Skeletal muscle satellite cell (primary cell): ENCODE measurements around the gene SYNE2.
A peak's percentile ranks its signal among the peaks of the same experiment; 100 is the strongest.

ENCODE experiments used
- H3K27me3 ChIP-seq: 2 replicates; pipeline ENCODE4 v1.7.0; 2013; ENCODE audit warnings: low read length; ENCODE audit not compliant: control insufficient read depth, insufficient read depth
- H3K36me3 ChIP-seq: 2 replicates; pipeline ENCODE4 v1.7.0; 2013; ENCODE audit warnings: mild to moderate bottlenecking, control low read depth, low read length; ENCODE audit not compliant: insufficient read depth
- H3K4me1 ChIP-seq: 2 replicates; pipeline ENCODE4 v1.7.0; 2013; ENCODE audit warnings: low read length; ENCODE audit not compliant: control insufficient read depth, insufficient read depth
- H3K4me2 ChIP-seq: 2 replicates; pipeline ENCODE4 v1.7.0; 2013; ENCODE audit warnings: mild to moderate bottlenecking, low read length
- H3K4me3 ChIP-seq: 2 replicates; pipeline ENCODE4 v1.7.0; 2013; ENCODE audit warnings: low read length
- H3K9ac ChIP-seq: 2 replicates; pipeline ENCODE4 v1.7.0; 2013; ENCODE audit warnings: mild to moderate bottlenecking, low read depth, low read length, moderate library complexity
- H3K9me3 ChIP-seq: replicated peaks from 2 replicates; pipeline ENCODE4 v1.7.0; 2013; ENCODE audit warnings: mild to moderate bottlenecking, control low read depth, low read length

SYNE2 gene

DNA sequence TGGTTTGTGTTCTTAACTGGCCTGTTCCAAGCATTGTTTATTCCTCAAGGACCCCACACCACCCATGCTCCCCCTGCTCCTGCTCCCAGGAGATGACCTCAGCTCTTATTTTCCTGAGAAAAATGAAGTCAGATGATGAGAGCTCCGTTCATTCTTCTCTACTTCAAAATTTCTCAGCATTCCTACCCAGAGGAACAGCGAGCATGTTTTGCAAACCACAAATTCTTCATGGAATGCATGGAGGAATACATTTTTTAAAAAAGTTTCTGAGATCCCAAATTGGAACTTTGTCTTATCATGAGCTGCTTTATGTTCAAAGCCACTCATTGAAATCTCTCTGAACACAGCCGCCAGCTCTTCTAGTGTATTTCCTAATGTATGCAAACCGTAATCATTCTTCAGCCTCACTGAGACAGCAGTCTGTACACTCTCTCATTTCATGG is 44.9 kb downstream of the SYNE2 start:
- H3K4me2 ChIP-seq, result no peak overlapping the region
- H3K9ac ChIP-seq, result no peak overlapping the region
- H3K27me3 ChIP-seq, result no peaks in the 10 kb centered on the region
- H3K4me1 ChIP-seq, result peaks cover 29% of the 10 kb centered on the region
- H3K4me3 ChIP-seq, result no peak overlapping the region
- H3K36me3 ChIP-seq, result no peaks in the 10 kb centered on the region
- H3K9me3 ChIP-seq, result no peaks in the 10 kb centered on the region

DNA sequence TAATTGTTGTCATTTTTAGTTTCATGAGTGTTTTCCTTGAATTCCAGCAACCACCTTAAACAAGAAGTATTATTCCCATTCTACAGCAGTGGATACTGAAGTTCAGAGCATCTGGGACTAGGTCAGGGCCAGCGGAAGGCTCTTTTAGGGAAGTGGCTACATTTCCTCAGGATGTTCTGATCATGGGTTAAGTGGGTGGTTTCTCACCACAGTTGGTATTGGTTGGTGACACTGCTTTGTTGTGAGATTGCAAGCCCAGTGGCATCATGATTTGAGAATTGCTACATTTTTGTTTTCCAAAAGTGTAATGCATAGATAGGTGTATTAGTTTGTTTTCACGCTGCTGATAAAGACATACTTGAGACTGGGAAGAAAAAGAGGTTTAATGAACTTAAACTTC is 47.1 kb downstream of the SYNE2 start:
- Histone ChIP-seq H3K36me3 (no peaks in the 10 kb centered on the region), H3K4me3 (no peak overlapping the region), H3K27me3 (no peaks in the 10 kb centered on the region)

DNA sequence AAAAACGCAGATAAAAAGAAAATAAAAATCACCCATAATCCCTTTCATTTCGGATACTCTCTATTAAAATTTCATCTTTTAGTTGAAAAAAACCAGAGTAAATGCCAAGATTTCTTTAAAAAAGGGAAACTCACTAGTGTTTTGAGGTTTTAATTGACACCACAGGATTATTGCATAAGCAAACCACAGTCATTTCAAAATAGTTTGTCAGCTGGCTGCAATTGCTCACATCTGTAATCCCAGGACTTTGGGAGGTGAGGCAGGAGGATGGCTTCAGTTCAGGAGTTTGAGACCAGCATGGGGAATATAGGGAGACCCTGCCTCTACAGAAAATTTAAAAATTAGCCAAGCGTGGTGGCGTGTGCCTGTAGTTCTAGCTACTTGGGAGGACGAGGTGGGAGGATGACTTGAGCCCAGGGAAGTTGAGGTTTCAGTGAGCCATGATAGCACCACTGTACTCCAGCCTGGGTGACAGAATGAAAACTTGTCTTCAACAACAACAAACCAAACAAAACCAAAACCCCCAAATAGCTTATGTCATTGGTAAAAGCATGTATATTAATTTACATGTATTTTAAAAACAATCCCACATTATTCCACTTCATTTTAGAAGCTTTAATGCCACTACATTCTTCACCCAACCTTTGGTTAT is 48.8 kb downstream of the SYNE2 start:
- H3K36me3 ChIP-seq, result no peaks in the 10 kb centered on the region
- no peak overlapping the region for H3K9ac ChIP-seq
- H3K27me3 ChIP-seq, result no peaks in the 10 kb centered on the region
- H3K4me2 ChIP-seq, result no peak overlapping the region
- H3K4me1 ChIP-seq, result peaks cover 7% of the 10 kb centered on the region
- no peaks in the 10 kb centered on the region for H3K9me3 ChIP-seq
- no peak overlapping the region for H3K4me3 ChIP-seq

More for the DNA sequence above, 47.1 kb downstream of the SYNE2 start:
- Histone ChIP-seq H3K4me2 (no peak overlapping the region), H3K4me1 (peaks cover 15% of the 10 kb centered on the region), H3K9ac (no peak overlapping the region), H3K9me3 (no peaks in the 10 kb centered on the region)

DNA sequence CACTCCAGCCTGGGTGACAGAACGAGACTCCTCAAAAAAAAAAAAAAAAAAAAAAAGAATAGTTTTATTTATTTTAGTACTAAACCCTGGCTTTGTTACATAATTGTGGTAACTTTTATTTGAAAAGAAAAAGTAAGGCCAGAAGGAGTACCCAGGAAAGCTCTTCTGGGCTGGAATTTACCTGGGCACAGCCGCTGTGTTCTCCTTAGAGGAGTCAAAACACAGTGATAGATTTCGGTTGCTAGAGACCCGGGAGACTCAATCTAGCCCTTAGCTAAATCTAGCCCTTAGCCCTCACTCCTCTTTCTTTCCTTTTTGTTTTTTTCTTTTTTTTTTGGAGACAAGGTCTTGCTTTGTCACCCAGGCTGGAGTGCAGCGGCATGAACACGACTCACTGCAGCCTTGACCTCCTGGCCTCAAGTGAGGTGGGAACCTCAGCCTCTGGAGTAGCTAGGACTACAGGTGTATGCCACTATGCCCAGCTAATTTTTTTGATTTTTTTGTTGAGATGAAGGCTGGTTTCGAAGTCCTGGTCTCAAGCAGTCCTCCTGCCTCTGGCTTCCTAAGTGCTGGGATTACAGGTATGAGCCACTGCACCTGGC is 49.7 kb downstream of the SYNE2 start:
- no peak overlapping the region for H3K4me2 ChIP-seq
- H3K4me1 ChIP-seq, result peaks cover 4% of the 10 kb centered on the region
- H3K9me3 ChIP-seq, result no peaks in the 10 kb centered on the region

DNA sequence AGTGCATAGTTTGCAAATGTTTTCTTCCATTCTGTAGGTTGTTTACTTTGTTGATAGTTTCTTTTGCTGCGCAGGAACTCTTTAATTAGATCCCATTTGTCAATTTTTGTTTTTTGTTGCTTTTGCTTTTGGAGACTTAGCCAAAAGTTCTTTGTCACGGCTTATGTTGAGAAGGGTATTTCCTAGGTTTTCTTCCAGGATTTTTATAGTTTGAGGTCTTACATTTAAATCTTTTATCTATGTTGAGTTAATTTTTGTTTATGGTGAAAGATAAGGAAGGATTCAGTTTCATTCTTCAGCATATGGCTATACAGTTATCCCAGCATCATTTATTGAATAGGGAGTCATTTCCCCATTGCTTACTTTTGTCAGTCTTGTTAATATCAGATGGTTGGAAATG is 51.9 kb downstream of the SYNE2 start:
- Histone ChIP-seq H3K4me3 (no peak overlapping the region), H3K27me3 (no peaks in the 10 kb centered on the region), H3K9ac (no peak overlapping the region), H3K9me3 (no peaks in the 10 kb centered on the region), H3K36me3 (no peaks in the 10 kb centered on the region), H3K4me1 (peaks cover 12% of the 10 kb centered on the region), H3K4me2 (no peak overlapping the region)

More for the DNA sequence above, 49.7 kb downstream of the SYNE2 start:
- Histone ChIP-seq H3K36me3 (no peaks in the 10 kb centered on the region), H3K4me3 (no peak overlapping the region), H3K27me3 (no peaks in the 10 kb centered on the region), H3K9ac (no peak overlapping the region)

DNA sequence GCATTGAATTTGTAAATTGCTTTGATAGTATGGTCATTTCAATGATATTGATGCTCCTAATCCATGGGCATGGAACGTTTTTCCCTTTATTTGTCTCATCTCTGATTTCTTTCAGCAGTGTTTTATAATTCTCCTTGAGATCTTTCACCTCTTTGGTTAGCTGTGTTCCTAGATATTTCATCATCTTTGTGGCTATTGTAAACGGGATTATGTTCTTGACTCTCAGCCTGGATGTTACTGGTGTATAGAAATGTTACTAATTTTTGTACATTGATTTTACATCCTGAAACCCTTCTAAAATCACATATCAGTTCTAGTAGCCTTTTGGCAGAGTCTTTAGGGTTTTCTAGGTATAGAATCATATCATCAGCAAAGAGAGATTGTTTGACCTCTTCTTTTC is 52.6 kb downstream of the SYNE2 start:
- Histone ChIP-seq H3K4me1 (peaks cover 18% of the 10 kb centered on the region), H3K4me3 (no peak overlapping the region), H3K4me2 (no peak overlapping the region), H3K36me3 (no peaks in the 10 kb centered on the region), H3K9ac (no peak overlapping the region), H3K9me3 (no peaks in the 10 kb centered on the region), H3K27me3 (no peaks in the 10 kb centered on the region)

DNA sequence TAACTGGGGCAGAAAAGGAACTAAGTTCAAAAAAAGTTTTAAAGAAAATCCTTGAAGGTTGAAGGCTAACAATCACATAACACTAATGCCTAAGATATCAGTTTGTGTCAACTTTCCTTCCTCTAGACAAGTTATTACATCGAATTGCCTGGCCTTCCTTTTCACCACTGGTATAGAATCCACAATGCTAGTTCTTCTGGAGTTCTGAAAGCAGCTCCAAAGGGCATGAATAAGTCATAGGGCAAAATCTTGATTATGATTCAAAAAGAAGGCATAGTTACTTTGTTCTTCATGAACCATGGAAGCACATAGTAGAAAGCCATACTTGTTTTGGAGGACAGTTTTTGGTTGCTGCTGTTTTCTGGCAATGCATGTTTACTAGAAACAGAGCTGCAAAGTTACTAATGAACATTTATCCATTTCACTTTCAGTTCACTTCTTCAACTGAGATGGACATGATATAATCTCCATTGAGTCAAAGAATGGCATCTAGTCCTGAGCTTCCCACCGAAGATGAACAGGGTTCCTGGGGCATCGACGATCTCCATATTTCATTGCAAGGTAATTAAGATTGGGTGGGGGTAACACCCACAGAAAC is 56.0 kb downstream of the SYNE2 start:
- H3K4me3 ChIP-seq, result no peak overlapping the region

DNA sequence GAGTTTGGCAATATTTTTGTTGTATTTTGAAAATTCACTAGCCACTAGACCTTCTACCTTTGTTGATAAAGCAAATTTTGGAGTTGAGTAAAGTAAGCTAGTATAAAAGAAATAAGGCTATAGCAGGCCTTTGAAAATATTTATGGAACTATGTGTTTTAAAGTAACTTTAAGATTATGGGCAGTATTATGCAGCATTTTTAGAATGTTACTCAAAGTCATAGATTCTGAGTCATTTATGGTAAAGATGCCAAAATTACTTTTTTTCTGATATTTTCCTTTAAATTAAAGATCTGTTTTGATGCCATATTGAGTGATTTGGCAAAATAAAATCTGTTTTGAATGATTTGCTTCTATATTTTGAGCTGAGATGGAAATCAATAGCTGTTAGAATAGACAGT is 57.2 kb downstream of the SYNE2 start:
- H3K4me3 ChIP-seq, result no peak overlapping the region
- no peaks in the 10 kb centered on the region for H3K36me3 ChIP-seq
- H3K9me3 ChIP-seq, result no peaks in the 10 kb centered on the region
- no peak overlapping the region for H3K9ac ChIP-seq
- H3K4me1 ChIP-seq, result peaks cover 26% of the 10 kb centered on the region
- no peaks in the 10 kb centered on the region for H3K27me3 ChIP-seq
- peak overlapping the region; percentile 11 for H3K4me2 ChIP-seq

More for the DNA sequence above, 56.0 kb downstream of the SYNE2 start:
- Histone ChIP-seq H3K9me3 (no peaks in the 10 kb centered on the region), H3K9ac (peak overlapping the region; percentile 5), H3K36me3 (no peaks in the 10 kb centered on the region), H3K4me1 (peaks cover 26% of the 10 kb centered on the region), H3K27me3 (no peaks in the 10 kb centered on the region), H3K4me2 (peak overlapping the region; percentile 65)

DNA sequence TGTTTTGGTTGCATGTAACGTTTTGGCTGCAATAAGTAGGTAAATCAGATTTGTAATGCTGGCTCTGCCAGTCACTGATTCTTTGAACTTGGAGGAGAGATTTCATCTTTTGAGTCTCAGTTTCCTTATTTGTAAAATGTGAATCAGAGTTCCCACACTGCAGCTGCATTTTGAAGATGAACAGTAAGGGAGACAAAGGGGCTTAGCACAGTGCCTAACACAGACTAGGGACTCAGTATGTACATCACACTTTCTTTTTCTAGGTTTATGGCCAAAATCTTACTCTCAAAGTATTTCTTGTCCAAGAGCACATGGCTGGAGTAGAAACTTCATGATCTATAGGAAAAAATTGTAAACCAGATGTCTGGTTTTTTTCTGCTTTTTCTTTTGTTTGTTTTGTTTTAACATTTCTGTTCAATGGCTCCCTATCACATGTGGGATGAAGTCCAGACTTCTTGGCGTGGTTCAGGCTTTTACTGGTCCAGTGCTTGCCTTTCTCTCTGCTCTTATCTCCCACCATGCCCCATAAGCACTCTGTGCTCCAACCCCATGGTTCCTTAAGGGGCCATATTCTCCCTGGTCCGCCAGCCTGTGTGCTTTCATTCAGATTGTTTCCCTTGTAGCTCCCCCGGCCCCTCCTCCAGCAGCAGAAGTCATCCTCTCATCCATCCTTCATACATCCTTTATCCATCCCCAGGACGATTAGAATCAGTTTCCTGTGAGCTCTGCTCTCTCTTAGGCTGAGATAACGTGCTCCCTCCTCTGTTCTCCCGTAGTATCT is 58.0 kb downstream of the SYNE2 start:
- H3K4me2 ChIP-seq, result peak overlapping the region; percentile 11

DNA sequence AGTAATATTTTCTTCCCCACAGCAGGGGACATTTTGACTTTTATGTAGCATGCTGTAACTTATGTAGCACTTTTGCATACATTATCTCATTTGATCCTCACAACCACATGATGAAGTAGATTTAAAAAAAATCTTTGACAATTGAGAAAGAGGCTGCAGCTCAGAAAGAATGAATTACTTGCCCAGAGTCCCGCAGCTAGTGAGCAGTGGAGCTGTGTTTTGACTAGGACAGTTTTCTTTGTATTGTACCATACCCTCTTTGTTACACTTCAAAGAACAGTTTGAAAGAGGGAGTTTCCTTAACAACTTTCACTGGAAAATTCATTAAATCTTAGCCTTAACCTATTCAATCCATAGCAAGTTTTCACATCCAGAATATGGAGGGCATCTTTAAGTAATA is 58.6 kb downstream of the SYNE2 start:
- Histone ChIP-seq H3K36me3 (no peaks in the 10 kb centered on the region), H3K4me2 (no peak overlapping the region), H3K9ac (no peak overlapping the region), H3K9me3 (no peaks in the 10 kb centered on the region), H3K27me3 (no peaks in the 10 kb centered on the region), H3K4me3 (no peak overlapping the region), H3K4me1 (peaks cover 26% of the 10 kb centered on the region)

More for the DNA sequence above, 58.0 kb downstream of the SYNE2 start:
- Histone ChIP-seq H3K27me3 (no peaks in the 10 kb centered on the region), H3K9ac (no peak overlapping the region), H3K9me3 (no peaks in the 10 kb centered on the region), H3K36me3 (no peaks in the 10 kb centered on the region), H3K4me3 (no peak overlapping the region), H3K4me1 (peaks cover 26% of the 10 kb centered on the region)

DNA sequence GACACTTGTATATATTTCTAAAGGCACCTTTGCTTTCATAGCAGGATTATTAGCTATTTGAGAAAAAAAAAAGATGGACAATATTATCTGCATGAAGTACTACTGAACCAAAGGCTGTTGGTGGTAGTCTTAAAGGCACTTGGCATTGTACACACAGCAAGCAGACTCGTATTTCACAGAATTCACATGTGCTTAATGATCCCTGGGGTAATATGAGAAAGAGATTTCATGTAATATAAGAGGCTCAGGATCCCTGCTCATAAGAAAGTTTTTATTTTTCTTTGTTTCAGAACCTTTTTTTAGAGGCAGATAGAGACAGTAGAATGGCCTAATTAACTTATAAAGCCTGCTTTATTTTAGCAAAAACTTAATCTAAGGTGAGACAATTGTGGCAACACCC is 59.5 kb downstream of the SYNE2 start:
- no peak overlapping the region for H3K9ac ChIP-seq
- H3K27me3 ChIP-seq, result no peaks in the 10 kb centered on the region
- no peak overlapping the region for H3K4me2 ChIP-seq
- no peaks in the 10 kb centered on the region for H3K36me3 ChIP-seq
- no peak overlapping the region for H3K4me3 ChIP-seq
- H3K9me3 ChIP-seq, result no peaks in the 10 kb centered on the region
- peaks cover 26% of the 10 kb centered on the region for H3K4me1 ChIP-seq
